HG02678 (cell line): Measurements from ENCODE around the gene GAGE12J.
"Not testable (repeated sequence)": the region's sequence is repeated elsewhere in the genome, so short reads cannot be mapped to it uniquely, and the experiment has no call there.

ENCODE experiments used
- ATAC-seq: cut with Tn5 transposase; IDR thresholded peaks from one replicate; pipeline ENCODE4 v1.9.1; 2021; ENCODE audit warnings: mild to moderate bottlenecking, moderate library complexity; ENCODE audit not compliant: unreplicated experiment

The GAGE12J gene

GRCh38 chrX:49321737-49322136, at the start of gene GAGE12J:
TSS of gene GAGE12J (plus strand) at chrX:49322037. CDS start at chrX:49323194, 1,157 bp downstream.
- ATAC-seq = not testable (repeated sequence)

- no peak for ATAC-seq
Observed at GRCh38 chrX:49272421-49272820, 49.4 kb upstream of the GAGE12J start.

GRCh38 chrX:49273181-49273727, 48.6 kb upstream of the GAGE12J start:
- ATAC-seq = no peak

GRCh38 chrX:49276207-49276606, 45.6 kb upstream of the GAGE12J start:
- no peak for ATAC-seq

GRCh38 chrX:49276671-49277534, 44.9 kb upstream of the GAGE12J start:
- ATAC-seq = no peak

GRCh38 chrX:49277535-49277830, 44.4 kb upstream of the GAGE12J start:
- no peak for ATAC-seq

GRCh38 chrX:49278081-49278480, 43.8 kb upstream of the GAGE12J start:
- no peak for ATAC-seq

GRCh38 chrX:49282647-49283011, 39.2 kb upstream of the GAGE12J start:
- ATAC-seq = no peak

GRCh38 chrX:49284212-49284611, 37.6 kb upstream of the GAGE12J start:
- no peak for ATAC-seq

- ATAC-seq = no peak
Observed at GRCh38 chrX:49286136-49286535, 35.7 kb upstream of the GAGE12J start.

- no peak for ATAC-seq
Observed at GRCh38 chrX:49286581-49286980, 35.3 kb upstream of the GAGE12J start.

- no peak for ATAC-seq
Observed at GRCh38 chrX:49287665-49288064, 34.2 kb upstream of the GAGE12J start.

GRCh38 chrX:49290215-49290614, 31.6 kb upstream of the GAGE12J start:
- ATAC-seq = no peak

- no peak for ATAC-seq
Observed at GRCh38 chrX:49291615-49292337, 30.1 kb upstream of the GAGE12J start.

GRCh38 chrX:49292400-49293362, 29.2 kb upstream of the GAGE12J start:
- ATAC-seq = no peak

GRCh38 chrX:49299293-49299692, 22.5 kb upstream of the GAGE12J start:
- not testable (repeated sequence) for ATAC-seq

- ATAC-seq = no peak
Observed at GRCh38 chrX:49300703-49301102, 21.1 kb upstream of the GAGE12J start.

GRCh38 chrX:49303346-49303745, 18.5 kb upstream of the GAGE12J start, which contains the start of gene GAGE10:
TSS of gene GAGE10 (plus strand) at chrX:49303646. CDS start at chrX:49304860, 1,214 bp downstream.
- no peak for ATAC-seq

- not testable (repeated sequence) for ATAC-seq
Observed at GRCh38 chrX:49307775-49308174, 14.1 kb upstream of the GAGE12J start.

- ATAC-seq = no peak
Observed at GRCh38 chrX:49308604-49309269, 13.1 kb upstream of the GAGE12J start.
